B cell (primary cell): Measurements from ENCODE around the gene GCN1. TPM values are rescaled to one million over a fixed set of nuclear protein-coding genes. Genes with fewer than 3 reads are reported as not detected.

ENCODE experiments used
- ATAC-seq: fragments of 200-7000 bp; cut with Tn5 transposase; one replicate; pipeline ENCODE4 v1.10.0; 2021; ENCODE audit warnings: low read depth, mild to moderate bottlenecking, moderate number of reproducible peaks, moderate library complexity
- CTCF ChIA-PET: fragments of 350-600 bp; sonication (Branson Sonifier 250); formaldehyde crosslinking; loops from one replicate; lab custom pipeline; 2021; ENCODE audit warnings: antibody characterized with exemption, inconsistent platforms; lab: Charles Lee
- POLR2A ChIA-PET: fragments of 350-600 bp; sonication (Branson Sonifier 250); formaldehyde crosslinking; loops from one replicate; lab custom pipeline; 2021; ENCODE audit warnings: antibody characterized with exemption; lab: Charles Lee
- DNase-seq: peaks from one replicate; pipeline ENCODE4 v3.0.0; 2013
- H2AFZ ChIP-seq: 2 replicates; pipeline ENCODE4 v1.6.1; 2012; ENCODE audit warnings: mild to moderate bottlenecking, low read depth, low read length; ENCODE audit not compliant: insufficient read depth, poor library complexity, severe bottlenecking
- H3K27ac ChIP-seq, 2 donors: 1 replicate in 1 of 2; 2 replicates in 1 of 2; pipeline ENCODE4 v1.5.1; 2012 to 2013; ENCODE audit warnings: low read length in 2 of 2, mild to moderate bottlenecking in 2 of 2, moderate library complexity in 1 of 2
- H3K27me3 ChIP-seq, 4 experiments: fragments of 200-600 bp in 1 of 4; sonication (generic) in 1 of 4; replicated peaks in 1 of 4; 1 replicate in 2 of 4; 2 replicates in 2 of 4; pipeline versions ENCODE4 v1.6.1 to v1.7.0; 2013 to 2016; ENCODE audit warnings: low read length in 3 of 4, mild to moderate bottlenecking in 2 of 4, mixed read lengths in 1 of 4, moderate library complexity in 1 of 4; ENCODE audit not compliant: insufficient read depth in 4 of 4, control insufficient read depth in 3 of 4; ENCODE audit errors: control extremely low read depth in 1 of 4
- H3K36me3 ChIP-seq, 2 experiments: replicated peaks in 1 of 2; 1 replicate in 1 of 2; 2 replicates in 1 of 2; pipeline versions ENCODE4 v1.6.1 to v1.7.1; 2013; ENCODE audit warnings: low read length in 1 of 2; ENCODE audit not compliant: insufficient read depth in 2 of 2, control insufficient read depth in 1 of 2; ENCODE audit errors: control extremely low read depth in 1 of 2, extremely low read depth in 1 of 2
- H3K4me1 ChIP-seq, 2 donors: fragments of 200-600 bp in 1 of 2; sonication (generic) in 1 of 2; 1 replicate in 1 of 2; 2 replicates in 1 of 2; pipeline versions ENCODE4 v1.5.1 to v1.6.1; 2013 to 2017; ENCODE audit warnings: low read length in 2 of 2; ENCODE audit not compliant: control insufficient read depth in 2 of 2, insufficient read depth in 2 of 2
- H3K4me2 ChIP-seq: replicated peaks from 2 replicates; pipeline ENCODE3; 2012; ENCODE audit warnings: mild to moderate bottlenecking, low read depth, low read length; ENCODE audit not compliant: poor library complexity, severe bottlenecking
- H3K4me3 ChIP-seq, 5 experiments: fragments of 200-600 bp in 1 of 5; sonication (generic) in 1 of 5; 1 replicate in 3 of 5; 2 replicates in 2 of 5; pipeline versions ENCODE4 v1.5.1 to v1.7.0; 2011 to 2016; ENCODE audit warnings: low read length in 4 of 5, mild to moderate bottlenecking in 4 of 5, low read depth in 2 of 5, control low read depth in 1 of 5, moderate library complexity in 1 of 5; ENCODE audit not compliant: insufficient read depth in 1 of 5; ENCODE audit errors: control extremely low read depth in 1 of 5, extremely low read depth in 1 of 5
- H3K79me2 ChIP-seq: fragments of 200-600 bp; sonication (generic); one replicate; pipeline ENCODE4 v1.6.0; 2016; ENCODE audit warnings: low read length; ENCODE audit not compliant: control insufficient read depth, insufficient read depth
- H3K9ac ChIP-seq: fragments of 200-600 bp; sonication (generic); 2 replicates; pipeline ENCODE4 v1.6.1; 2017; ENCODE audit warnings: mild to moderate bottlenecking, low read length, moderate library complexity
- H3K9me3 ChIP-seq, 3 donors: one replicate each; pipeline versions ENCODE4 v1.6.1 to v1.7.1; 2013; ENCODE audit warnings: low read length in 2 of 3; ENCODE audit not compliant: control insufficient read depth in 2 of 3, insufficient read depth in 1 of 3; ENCODE audit errors: control extremely low read depth in 1 of 3
- H4K20me1 ChIP-seq: 2 replicates; pipeline ENCODE4 v1.6.0; 2012; ENCODE audit warnings: mild to moderate bottlenecking, low read length; ENCODE audit not compliant: insufficient read depth, control insufficient read depth, poor library complexity, severe bottlenecking
- H3K27ac Mint-ChIP-seq: one replicate; pipeline ENCODE4 v1.8.0; 2021; ENCODE audit warnings: mixed read lengths
- H3K27me3 Mint-ChIP-seq: one replicate; pipeline ENCODE4 v1.8.0; 2021; ENCODE audit warnings: mixed read lengths
- H3K4me1 Mint-ChIP-seq: one replicate; pipeline ENCODE4 v1.8.0; 2021; ENCODE audit warnings: mixed read lengths
- H3K4me3 Mint-ChIP-seq: one replicate; pipeline ENCODE4 v1.8.0; 2021; ENCODE audit warnings: mixed read lengths
- H3K9me3 Mint-ChIP-seq: one replicate; pipeline ENCODE4 v1.8.0; 2022; ENCODE audit warnings: mixed read lengths; ENCODE audit not compliant: insufficient read depth
- CTCF ChIP-seq: fragments of 200-600 bp; IDR thresholded peaks from one replicate; pipeline ENCODE4 v1.8.0; 2022; ENCODE audit warnings: antibody characterized with exemption, mild to moderate bottlenecking
- EZH2 ChIP-seq: IDR thresholded peaks from 2 replicates; pipeline ENCODE4 v1.6.1; 2012; ENCODE audit warnings: borderline replicate concordance, low read depth, mild to moderate bottlenecking, moderate library complexity, low read length; ENCODE audit not compliant: insufficient read depth, poor library complexity, severe bottlenecking
- WGBS: methylation state at CpG from one replicate; pipeline ENCODE4 v1.1.5; 2013; ENCODE audit warnings: missing lambda C conversion rate; ENCODE audit not compliant: insufficient coverage; 5-methylcytosine and 5-hydroxymethylcytosine counted together
- intact Hi-C: fragments of 100-400 bp; cut with micrococcal nuclease; formaldehyde crosslinking; loops from one replicate; pipeline ENCODE4 v1.10.0; 2022
- polyA plus RNA-seq: library from polyadenylated mRNA; depleted of rRNA; stranded (reverse); fragments of >200 nt; gene quantifications from 2 replicates; pipeline ENCODE4 v1.2.3, GENCODE V29; 2012
- total RNA-seq, 2 donors: library from RNA; stranded (reverse); fragments of 120-200 nt in 1 of 2; gene quantifications; 1 replicate in 1 of 2; 2 replicates in 1 of 2; pipeline versions ENCODE4 v1.2.3 to v1.2.4, GENCODE V29; 2013 to 2022

The GCN1 gene
- total and polyA plus RNA-seq, 2 donors (not counting 1 experiment from before 2014, with no cell fraction given): 41.3 to 127 TPM

DNA sequence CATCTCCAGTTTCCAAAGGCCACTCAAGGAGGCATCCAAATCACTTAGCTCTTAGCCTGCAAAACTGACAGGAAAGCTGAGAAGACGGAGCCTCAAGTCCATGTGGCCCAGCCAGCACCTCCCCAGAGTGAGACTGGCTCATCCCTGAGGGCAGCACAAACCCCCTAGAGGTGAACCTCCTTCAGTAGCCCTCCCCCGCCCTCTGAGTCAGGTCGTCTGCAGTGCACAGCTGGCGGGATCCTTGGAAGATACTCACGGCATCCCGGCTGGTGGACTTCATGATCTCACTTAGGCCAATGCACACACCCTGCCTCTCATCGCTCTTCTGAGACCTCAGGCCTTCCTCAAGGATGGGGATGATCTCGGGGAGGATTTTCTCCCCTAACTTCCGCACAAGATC, 53.9 kb downstream of the GCN1 start:
- Histone ChIP-seq H3K9ac (no peak overlapping the region), H4K20me1 (no peaks in the 10 kb centered on the region), H3K36me3 (peaks cover 17 to 95% of the 10 kb centered on the region in 2 experiments), H3K9me3 (no peaks in the 10 kb centered on the region), H3K79me2 (no peaks in the 10 kb centered on the region), H3K27ac (no peak overlapping the region), H3K27me3 (no peaks in the 10 kb centered on the region), H2AFZ (no peak overlapping the region), H3K4me1 (no peaks in the 10 kb centered on the region), H3K4me3 (no peak overlapping the region), H3K4me2 (no peak overlapping the region)
- Mint-ChIP-seq H3K4me3 (no peak overlapping the region), H3K4me1 (no peaks in the 10 kb centered on the region), H3K27ac (no peak overlapping the region), H3K9me3 (no peaks in the 10 kb centered on the region), H3K27me3 (no peaks in the 10 kb centered on the region)
- intact Hi-C loops: no loop called here
- ATAC-seq: no peak
- 94% methylated on average over 9 of the region's 9 CpGs for WGBS
- TF ChIP-seq EZH2 (no peak), CTCF (no peak)
- ChIA-PET POLR2A (no interaction called here), CTCF (interaction anchor here (0.6 kb wide), 1 partner anchor 12 kb away, joined by 3 read pairs; no protein-coding TSS in a partner anchor)
- DNase-seq: no peak

DNA sequence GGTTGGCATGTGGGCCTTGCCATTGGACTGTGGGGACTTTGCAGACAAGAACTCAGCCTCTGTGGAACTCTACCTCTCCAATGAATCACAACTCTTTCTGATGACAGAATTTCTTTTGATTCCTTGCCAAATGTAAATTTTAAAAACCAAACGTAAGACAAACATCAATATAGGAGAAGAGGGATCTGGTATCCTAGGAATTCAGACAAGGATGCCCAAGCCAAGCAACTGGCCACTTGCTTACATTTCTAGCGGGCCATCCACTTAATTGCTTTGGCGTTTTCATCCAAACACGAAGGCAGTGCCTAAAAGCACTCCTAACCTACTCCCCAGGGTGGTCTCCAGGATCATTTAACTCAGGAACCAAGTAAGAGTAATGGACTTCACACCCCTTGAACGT, 54.6 kb downstream of the GCN1 start:
- Histone ChIP-seq H3K9me3 (no peaks in the 10 kb centered on the region), H3K27me3 (no peaks in the 10 kb centered on the region), H2AFZ (no peak overlapping the region), H3K79me2 (no peaks in the 10 kb centered on the region), H3K4me3 (no peak overlapping the region), H3K4me1 (no peaks in the 10 kb centered on the region), H3K27ac (no peak overlapping the region), H4K20me1 (peaks cover under 1% of the 10 kb centered on the region), H3K4me2 (no peak overlapping the region), H3K36me3 (peaks cover 15 to 93% of the 10 kb centered on the region in 2 experiments), H3K9ac (no peak overlapping the region)
- Mint-ChIP-seq H3K27ac (no peak overlapping the region), H3K4me1 (no peaks in the 10 kb centered on the region), H3K9me3 (no peaks in the 10 kb centered on the region), H3K27me3 (no peaks in the 10 kb centered on the region), H3K4me3 (no peak overlapping the region)
- ChIA-PET POLR2A (no interaction called here), CTCF (no interaction called here)
- intact Hi-C loops: no loop called here
- TF ChIP-seq EZH2: no peak
- TF ChIP-seq CTCF: no peak
- WGBS: 93% methylated on average over 4 of the region's 5 CpGs
- DNase-seq (no peak), ATAC-seq (no peak)
